MCF 10A (cell line): ENCODE measurements around the gene DGKG. TPM values are rescaled to one million over a fixed set of nuclear protein-coding genes. Genes with fewer than 3 reads are reported as not detected.

Experiments used
- BruUV-seq: library from RNA; stranded (reverse); fragments of 400-500 nt; replicated peaks from 2 replicates; lab custom pipeline; 2021; lab: Mats Ljungman, UMichigan
- CTCF ChIA-PET: fragments of 300-600 bp; sonication (Branson Sonifier 250); formaldehyde crosslinking; extraction: SDS; loops from one replicate; lab custom pipeline; 2021; ENCODE audit warnings: antibody characterized with exemption, inconsistent platforms; lab: Yijun Ruan, JAX
- POLR2A ChIA-PET: fragments of 300-600, 350-650 bp; sonication (Branson Sonifier 250); formaldehyde crosslinking; extraction: SDS; loops from one replicate; lab custom pipeline; 2020; ENCODE audit warnings: antibody characterized with exemption, inconsistent platforms; lab: Yijun Ruan, JAX
- DNase-seq: peaks from one replicate; pipeline ENCODE4 v3.0.0-alpha.2; 2018; ENCODE audit not compliant: unreplicated experiment
- H3K27ac Mint-ChIP-seq: one replicate; pipeline ENCODE4 v1.8.0; 2022; ENCODE audit warnings: mild to moderate bottlenecking, low read depth, mixed read lengths; ENCODE audit not compliant: unreplicated experiment
- H3K27me3 Mint-ChIP-seq: one replicate; pipeline ENCODE4 v1.8.0; 2022; ENCODE audit warnings: mixed read lengths; ENCODE audit not compliant: insufficient read depth, unreplicated experiment
- H3K36me3 Mint-ChIP-seq: one replicate; pipeline ENCODE4 v1.8.0; 2022; ENCODE audit warnings: mild to moderate bottlenecking, moderate library complexity, mixed read lengths; ENCODE audit not compliant: insufficient read depth, unreplicated experiment
- H3K4me1 Mint-ChIP-seq: one replicate; pipeline ENCODE4 v1.8.0; 2022; ENCODE audit warnings: mixed read lengths; ENCODE audit not compliant: insufficient read depth, unreplicated experiment
- H3K4me3 Mint-ChIP-seq: one replicate; pipeline ENCODE4 v1.8.0; 2022; ENCODE audit warnings: mild to moderate bottlenecking, moderate library complexity, mixed read lengths; ENCODE audit not compliant: unreplicated experiment
- H3K9me3 Mint-ChIP-seq: one replicate; pipeline ENCODE4 v1.8.0; 2022; ENCODE audit warnings: mixed read lengths; ENCODE audit not compliant: unreplicated experiment
- CTCF ChIP-seq: fragments of 200-600 bp; IDR thresholded peaks from one replicate; pipeline ENCODE4 v1.8.0; 2022; ENCODE audit warnings: antibody characterized with exemption, mild to moderate bottlenecking; ENCODE audit not compliant: unreplicated experiment
- intact Hi-C: fragments of 100-400 bp; cut with micrococcal nuclease; formaldehyde crosslinking; loops from 2 replicates; pipeline ENCODE4 v1.14.1; 2022
- total RNA-seq: library from RNA; stranded (reverse); gene quantifications from 2 replicates; pipeline ENCODE4 v1.2.3, GENCODE V29; 2022

Gene DGKG
- total RNA-seq, 1 experiment from 2014 or later, result not detected

GRCh38 chr3:186375443-186375842, 13.4 kb upstream of the DGKG start:
- peaks cover 3% of the 10 kb centered on the region for H3K4me1 Mint-ChIP-seq
- POLR2A ChIA-PET, result no interaction called here

GRCh38 chr3:186374376-186374775, 12.3 kb upstream of the DGKG start:
- H3K9me3 Mint-ChIP-seq, result peaks cover 8% of the 10 kb centered on the region
- CTCF ChIA-PET, result no interaction called here

More at GRCh38 chr3:186375443-186375842, 13.4 kb upstream of the DGKG start:
- TF ChIP-seq CTCF, result no peak
- DNase-seq, result no peak
- Mint-ChIP-seq H3K27ac (no peak overlapping the region), H3K9me3 (peaks cover 8% of the 10 kb centered on the region), H3K36me3 (no peaks in the 10 kb centered on the region), H3K27me3 (peaks cover 57% of the 10 kb centered on the region), H3K4me3 (no peak overlapping the region)
- BruUV-seq, result no TSS peak
- intact Hi-C loops, result no loop called here
- CTCF ChIA-PET, result no interaction called here

GRCh38 chr3:186369217-186369616, 7.2 kb upstream of the DGKG start:
- Mint-ChIP-seq H3K36me3 (no peaks in the 10 kb centered on the region), H3K4me1 (no peaks in the 10 kb centered on the region), H3K27me3 (peaks cover 34% of the 10 kb centered on the region), H3K27ac (no peak overlapping the region), H3K9me3 (no peaks in the 10 kb centered on the region), H3K4me3 (no peak overlapping the region)
- no TSS peak for BruUV-seq
- CTCF ChIA-PET, result interaction anchor here (0.6 kb wide), 1 partner anchor 393 kb away, joined by 3 read pairs; no protein-coding TSS in a partner anchor
- POLR2A ChIA-PET, result interaction anchor here (0.6 kb wide), 1 partner anchor 46 kb away, joined by 4 read pairs; no protein-coding TSS in a partner anchor
- DNase-seq, result no peak
- intact Hi-C loops, result no loop called here
- TF ChIP-seq CTCF, result no peak

More at GRCh38 chr3:186374376-186374775, 12.3 kb upstream of the DGKG start:
- no TSS peak for BruUV-seq
- no peak overlapping the region for H3K27ac Mint-ChIP-seq
- TF ChIP-seq CTCF, result no peak
- H3K4me3 Mint-ChIP-seq, result no peak overlapping the region
- intact Hi-C loops, result no loop called here
- peaks cover 57% of the 10 kb centered on the region for H3K27me3 Mint-ChIP-seq
- POLR2A ChIA-PET, result no interaction called here
- no peaks in the 10 kb centered on the region for H3K4me1 Mint-ChIP-seq
- DNase-seq, result no peak
- H3K36me3 Mint-ChIP-seq, result no peaks in the 10 kb centered on the region

GRCh38 chr3:186368717-186369116, 6.7 kb upstream of the DGKG start:
- Mint-ChIP-seq H3K9me3 (no peaks in the 10 kb centered on the region), H3K27ac (no peak overlapping the region), H3K4me3 (no peak overlapping the region), H3K36me3 (no peaks in the 10 kb centered on the region), H3K4me1 (no peaks in the 10 kb centered on the region), H3K27me3 (peaks cover 34% of the 10 kb centered on the region)
- intact Hi-C loops, result no loop called here
- BruUV-seq, result no TSS peak
- no peak for TF ChIP-seq CTCF
- ChIA-PET POLR2A (interaction anchor here (0.8 kb wide), 1 partner anchor 34 kb away, joined by 3 read pairs; no protein-coding TSS in a partner anchor), CTCF (interaction anchor here (0.6 kb wide), 1 partner anchor 1322 kb away, joined by 5 read pairs; no protein-coding TSS in a partner anchor)
- no peak for DNase-seq
